ENCODE data around the gene RIPPLY1. TPM values are rescaled to one million over a fixed set of nuclear protein-coding genes. Genes with fewer than 3 reads are reported as not detected.

RIPPLY1 gene
- total and polyA plus RNA-seq, 9 of the 15 experiments (the other 6 are each of a cell fraction or from before 2014, with no cell fraction given): not detected

DNA sequence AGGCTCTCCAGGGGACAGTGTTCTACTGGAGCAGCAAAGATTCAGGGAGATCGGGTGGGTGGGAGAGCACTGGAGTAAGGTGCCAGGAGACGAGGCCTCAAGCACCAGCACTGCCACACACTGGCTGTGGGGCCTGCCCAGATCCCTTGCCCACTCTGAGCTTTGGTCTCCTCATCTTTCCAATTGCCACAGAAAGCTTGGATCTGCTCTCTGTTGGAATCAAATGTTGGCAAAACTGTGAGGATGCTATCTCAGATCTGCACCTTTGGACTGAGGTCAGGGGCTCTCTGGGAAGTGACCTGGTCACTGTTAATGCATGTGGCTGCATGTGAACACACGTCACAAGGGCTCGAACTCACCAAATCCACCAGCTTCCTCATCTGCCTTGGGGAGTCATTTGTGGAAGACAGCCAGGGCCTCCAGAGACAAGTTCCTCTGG lies 1.3 kb downstream of the RIPPLY1 start (continued):
- TF ChIP-seq, protein P1, sequence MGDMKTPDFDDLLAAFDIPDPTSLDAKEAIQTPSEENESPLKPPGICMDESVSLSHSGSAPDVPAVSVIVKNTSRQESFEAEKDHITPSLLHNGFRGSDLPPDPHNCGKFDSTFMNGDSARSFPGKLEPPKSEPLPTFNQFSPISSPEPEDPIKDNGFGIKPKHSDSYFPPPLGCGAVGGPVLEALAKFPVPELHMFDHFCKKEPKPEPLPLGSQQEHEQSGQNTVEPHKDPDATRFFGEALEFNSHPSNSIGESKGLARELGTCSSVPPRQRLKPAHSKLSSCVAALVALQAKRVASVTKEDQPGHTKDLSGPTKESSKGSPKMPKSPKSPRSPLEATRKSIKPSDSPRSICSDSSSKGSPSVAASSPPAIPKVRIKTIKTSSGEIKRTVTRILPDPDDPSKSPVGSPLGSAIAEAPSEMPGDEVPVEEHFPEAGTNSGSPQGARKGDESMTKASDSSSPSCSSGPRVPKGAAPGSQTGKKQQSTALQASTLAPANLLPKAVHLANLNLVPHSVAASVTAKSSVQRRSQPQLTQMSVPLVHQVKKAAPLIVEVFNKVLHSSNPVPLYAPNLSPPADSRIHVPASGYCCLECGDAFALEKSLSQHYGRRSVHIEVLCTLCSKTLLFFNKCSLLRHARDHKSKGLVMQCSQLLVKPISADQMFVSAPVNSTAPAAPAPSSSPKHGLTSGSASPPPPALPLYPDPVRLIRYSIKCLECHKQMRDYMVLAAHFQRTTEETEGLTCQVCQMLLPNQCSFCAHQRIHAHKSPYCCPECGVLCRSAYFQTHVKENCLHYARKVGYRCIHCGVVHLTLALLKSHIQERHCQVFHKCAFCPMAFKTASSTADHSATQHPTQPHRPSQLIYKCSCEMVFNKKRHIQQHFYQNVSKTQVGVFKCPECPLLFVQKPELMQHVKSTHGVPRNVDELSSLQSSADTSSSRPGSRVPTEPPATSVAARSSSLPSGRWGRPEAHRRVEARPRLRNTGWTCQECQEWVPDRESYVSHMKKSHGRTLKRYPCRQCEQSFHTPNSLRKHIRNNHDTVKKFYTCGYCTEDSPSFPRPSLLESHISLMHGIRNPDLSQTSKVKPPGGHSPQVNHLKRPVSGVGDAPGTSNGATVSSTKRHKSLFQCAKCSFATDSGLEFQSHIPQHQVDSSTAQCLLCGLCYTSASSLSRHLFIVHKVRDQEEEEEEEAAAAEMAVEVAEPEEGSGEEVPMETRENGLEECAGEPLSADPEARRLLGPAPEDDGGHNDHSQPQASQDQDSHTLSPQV (IDR thresholded peaks at IDR 0.05): no peak
- no peak for TF ChIP-seq FOXP1 (CRISPR knock-in tag; IDR thresholded peaks at IDR 0.05)
- TF ChIP-seq ZFP30 (CRISPR knock-in tag; IDR thresholded peaks at IDR 0.05; ENCODE audit: borderline replicate concordance): no peak
- TF ChIP-seq, protein P2, sequence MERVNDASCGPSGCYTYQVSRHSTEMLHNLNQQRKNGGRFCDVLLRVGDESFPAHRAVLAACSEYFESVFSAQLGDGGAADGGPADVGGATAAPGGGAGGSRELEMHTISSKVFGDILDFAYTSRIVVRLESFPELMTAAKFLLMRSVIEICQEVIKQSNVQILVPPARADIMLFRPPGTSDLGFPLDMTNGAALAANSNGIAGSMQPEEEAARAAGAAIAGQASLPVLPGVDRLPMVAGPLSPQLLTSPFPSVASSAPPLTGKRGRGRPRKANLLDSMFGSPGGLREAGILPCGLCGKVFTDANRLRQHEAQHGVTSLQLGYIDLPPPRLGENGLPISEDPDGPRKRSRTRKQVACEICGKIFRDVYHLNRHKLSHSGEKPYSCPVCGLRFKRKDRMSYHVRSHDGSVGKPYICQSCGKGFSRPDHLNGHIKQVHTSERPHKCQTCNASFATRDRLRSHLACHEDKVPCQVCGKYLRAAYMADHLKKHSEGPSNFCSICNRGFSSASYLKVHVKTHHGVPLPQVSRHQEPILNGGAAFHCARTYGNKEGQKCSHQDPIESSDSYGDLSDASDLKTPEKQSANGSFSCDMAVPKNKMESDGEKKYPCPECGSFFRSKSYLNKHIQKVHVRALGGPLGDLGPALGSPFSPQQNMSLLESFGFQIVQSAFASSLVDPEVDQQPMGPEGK (CRISPR knock-in tag; IDR thresholded peaks at IDR 0.05; ENCODE audit: borderline replicate concordance): no peak
- no peak for TF ChIP-seq RAD51 (IDR thresholded peaks at IDR 0.05; ENCODE audit: borderline replicate concordance, low read depth)
- TF ChIP-seq, protein P3, sequence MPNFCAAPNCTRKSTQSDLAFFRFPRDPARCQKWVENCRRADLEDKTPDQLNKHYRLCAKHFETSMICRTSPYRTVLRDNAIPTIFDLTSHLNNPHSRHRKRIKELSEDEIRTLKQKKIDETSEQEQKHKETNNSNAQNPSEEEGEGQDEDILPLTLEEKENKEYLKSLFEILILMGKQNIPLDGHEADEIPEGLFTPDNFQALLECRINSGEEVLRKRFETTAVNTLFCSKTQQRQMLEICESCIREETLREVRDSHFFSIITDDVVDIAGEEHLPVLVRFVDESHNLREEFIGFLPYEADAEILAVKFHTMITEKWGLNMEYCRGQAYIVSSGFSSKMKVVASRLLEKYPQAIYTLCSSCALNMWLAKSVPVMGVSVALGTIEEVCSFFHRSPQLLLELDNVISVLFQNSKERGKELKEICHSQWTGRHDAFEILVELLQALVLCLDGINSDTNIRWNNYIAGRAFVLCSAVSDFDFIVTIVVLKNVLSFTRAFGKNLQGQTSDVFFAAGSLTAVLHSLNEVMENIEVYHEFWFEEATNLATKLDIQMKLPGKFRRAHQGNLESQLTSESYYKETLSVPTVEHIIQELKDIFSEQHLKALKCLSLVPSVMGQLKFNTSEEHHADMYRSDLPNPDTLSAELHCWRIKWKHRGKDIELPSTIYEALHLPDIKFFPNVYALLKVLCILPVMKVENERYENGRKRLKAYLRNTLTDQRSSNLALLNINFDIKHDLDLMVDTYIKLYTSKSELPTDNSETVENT (CRISPR knock-in tag; IDR thresholded peaks at IDR 0.05): no peak
- no peak for TF ChIP-seq ZNF57 (CRISPR knock-in tag; IDR thresholded peaks at IDR 0.05)
- no peak for TF ChIP-seq CAMTA2 (CRISPR knock-in tag; conservative IDR thresholded peaks at IDR 0.05)
- no peak for TF ChIP-seq HIVEP1 (CRISPR knock-in tag; IDR thresholded peaks at IDR 0.05)
- no peak for TF ChIP-seq ZNF143 (CRISPR knock-in tag; IDR thresholded peaks at IDR 0.05)
- TF ChIP-seq PHB (CRISPR knock-in tag; IDR thresholded peaks at IDR 0.05): no peak
- TF ChIP-seq ILK (tag; IDR thresholded peaks at IDR 0.05; ENCODE audit: borderline replicate concordance, low read depth): no peak
- TF ChIP-seq RB1 (IDR thresholded peaks at IDR 0.05; ENCODE audit: low read depth): no peak
